ENCODE results near the gene ANKEF1. TPM values are rescaled to one million over a fixed set of nuclear protein-coding genes. Genes with fewer than 3 reads are reported as not detected.

ANKEF1 gene
- polyA plus RNA-seq, 1 donor (not counting 4 experiments of a cell fraction or from before 2014, with no cell fraction given), result 12.4 TPM

DNA sequence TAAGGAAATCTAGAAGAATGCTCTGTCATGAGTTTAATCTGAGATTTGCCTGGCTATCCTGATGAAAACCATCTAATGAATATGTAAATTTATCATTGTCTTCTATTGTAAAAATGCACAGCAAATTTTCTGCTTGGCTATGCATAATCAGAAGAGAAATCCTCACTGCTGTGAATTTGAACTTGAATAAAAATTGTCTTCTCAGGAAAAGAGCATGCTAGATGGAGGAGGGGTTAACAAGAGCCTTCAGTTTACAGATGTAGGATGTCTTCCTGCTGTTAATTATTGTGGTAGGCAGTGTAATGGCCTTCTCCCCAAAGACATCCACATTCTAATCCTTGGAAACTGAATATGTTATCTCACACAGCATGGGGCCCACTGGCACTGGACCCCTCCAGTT, 45.8 kb downstream of the ANKEF1 start:
- no peaks in the 10 kb centered on the region for H4K20me1 ChIP-seq (ENCODE audit: control insufficient read depth, extremely low read depth, insufficient read depth, low read length)
- peak overlapping the region; percentile 18 for H3K4me2 ChIP-seq (ENCODE audit: control insufficient read depth, extremely low read depth, insufficient read depth, low read depth, low read length)
- DNase-seq (ENCODE audit: low read depth, low spot score) (no peak), FAIRE-seq (peak; percentile 23)
- no peaks in the 10 kb centered on the region for H3K36me3 ChIP-seq (ENCODE audit: control insufficient read depth in 2 of 2, extremely low read depth in 1 of 2, insufficient read depth in 2 of 2, low read length in 2 of 2)
- no peaks in the 10 kb centered on the region for H3K9me3 ChIP-seq (ENCODE audit: control insufficient read depth, low read depth, low read length)
- no peak overlapping the region for H3K4me3 ChIP-seq (ENCODE audit: control insufficient read depth in 2 of 3, extremely low read depth in 1 of 3, insufficient read depth in 2 of 3, low read depth in 1 of 3, low read length in 3 of 3)
- H2AFZ ChIP-seq (ENCODE audit: control insufficient read depth, low read length), result peak overlapping the region; percentile 61
- no peaks in the 10 kb centered on the region for H3K79me2 ChIP-seq (ENCODE audit: control insufficient read depth, insufficient read depth, low read length)
- no peak overlapping the region for H3K9ac ChIP-seq (ENCODE audit: control insufficient read depth, extremely low read depth, insufficient read depth, low read length)
- dilution Hi-C loops (cut with MboI; ENCODE audit: extremely low pct_ligation_motif_present, low sequenced_read_pairs), result loop anchor here (25.0 kb wide), 1 partner anchor 93 kb away; no protein-coding TSS in a partner anchor
- H3K27me3 ChIP-seq (ENCODE audit: control insufficient read depth, extremely low read depth, insufficient read depth, low read length), result no peaks in the 10 kb centered on the region
- peaks cover 57% of the 10 kb centered on the region for H3K4me1 ChIP-seq (ENCODE audit: control insufficient read depth, extremely low read depth, insufficient read depth, low read length)
- H3K9me1 ChIP-seq (ENCODE audit: control insufficient read depth, extremely low read depth, insufficient read depth, low read length), result no peaks in the 10 kb centered on the region
- H3K27ac ChIP-seq (ENCODE audit: control insufficient read depth, insufficient read depth, low read length), result peak overlapping the region; percentile 51
- TF ChIP-seq CTCF (optimal IDR thresholded peaks at IDR 0.05 in 1 of 3, IDR thresholded peaks at IDR 0.05 in 1 of 3, conservative IDR thresholded peaks at IDR 0.05 in 1 of 3; ENCODE audit: extremely low read depth in 1 of 3, insufficient read depth in 2 of 3, low read length in 3 of 3) (no peak), EZH2 (IDR thresholded peaks at IDR 0.05; ENCODE audit: low read length) (no peak)

DNA sequence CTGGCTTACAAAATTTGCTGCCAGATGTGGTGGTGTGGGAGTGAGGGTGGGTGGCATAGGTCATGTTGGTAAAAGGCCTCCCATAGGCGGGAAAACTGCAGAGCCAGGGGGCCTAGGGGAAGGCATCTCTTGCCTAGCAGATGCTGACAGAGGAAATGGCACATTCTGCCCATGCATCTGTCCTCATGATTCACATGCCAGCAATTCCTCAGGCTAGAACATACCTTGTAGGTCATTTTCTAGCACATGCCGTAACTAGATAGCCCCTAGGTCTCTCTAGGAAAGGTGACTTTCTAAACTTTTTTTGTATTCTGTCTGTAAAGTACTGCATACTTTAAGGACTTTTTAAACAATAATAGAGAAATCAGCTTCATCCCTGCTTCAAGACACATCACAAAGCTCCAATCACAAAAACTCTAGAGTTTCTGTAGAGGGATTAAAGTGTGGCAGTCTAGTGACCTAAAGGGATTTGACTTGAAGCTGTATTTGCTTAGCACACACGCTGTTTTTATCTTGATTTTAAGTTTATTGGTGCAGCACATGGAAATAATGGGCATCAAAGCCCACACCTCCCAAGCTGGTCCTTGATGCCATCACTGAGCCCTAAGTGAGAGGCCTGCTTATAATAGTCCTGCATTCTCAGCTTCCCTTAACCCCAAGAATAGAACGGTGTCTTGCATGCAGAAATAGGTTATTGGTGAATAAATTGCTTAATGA, 55.2 kb downstream of the ANKEF1 start:
- no peak overlapping the region for H2AFZ ChIP-seq (ENCODE audit: control insufficient read depth, low read length)
- DNase-seq (ENCODE audit: low read depth, low spot score) (no peak), FAIRE-seq (peak; percentile 64)

More for the DNA sequence above, 55.2 kb downstream of the ANKEF1 start:
- no peaks in the 10 kb centered on the region for H3K27me3 ChIP-seq (ENCODE audit: control insufficient read depth, extremely low read depth, insufficient read depth, low read length)
- H3K9me1 ChIP-seq (ENCODE audit: control insufficient read depth, extremely low read depth, insufficient read depth, low read length), result peaks cover 3% of the 10 kb centered on the region
- no peak overlapping the region for H3K27ac ChIP-seq (ENCODE audit: control insufficient read depth, insufficient read depth, low read length)
- H3K79me2 ChIP-seq (ENCODE audit: control insufficient read depth, insufficient read depth, low read length), result no peaks in the 10 kb centered on the region
- H3K4me2 ChIP-seq (ENCODE audit: control insufficient read depth, extremely low read depth, insufficient read depth, low read depth, low read length), result peak overlapping the region; percentile 34
- no peak for TF ChIP-seq EZH2 (IDR thresholded peaks at IDR 0.05; ENCODE audit: low read length)
- TF ChIP-seq CTCF (optimal IDR thresholded peaks at IDR 0.05 in 1 of 3, IDR thresholded peaks at IDR 0.05 in 1 of 3, conservative IDR thresholded peaks at IDR 0.05 in 1 of 3; ENCODE audit: extremely low read depth in 1 of 3, insufficient read depth in 2 of 3, low read length in 3 of 3), result no peak
- H4K20me1 ChIP-seq (ENCODE audit: control insufficient read depth, extremely low read depth, insufficient read depth, low read length), result no peaks in the 10 kb centered on the region
- no peaks in the 10 kb centered on the region for H3K36me3 ChIP-seq (ENCODE audit: control insufficient read depth in 2 of 2, extremely low read depth in 1 of 2, insufficient read depth in 2 of 2, low read length in 2 of 2)
- H3K9me3 ChIP-seq (ENCODE audit: control insufficient read depth, low read depth, low read length), result no peaks in the 10 kb centered on the region
- no peak overlapping the region for H3K9ac ChIP-seq (ENCODE audit: control insufficient read depth, extremely low read depth, insufficient read depth, low read length)
- H3K4me3 ChIP-seq (ENCODE audit: control insufficient read depth in 2 of 3, extremely low read depth in 1 of 3, insufficient read depth in 2 of 3, low read depth in 1 of 3, low read length in 3 of 3), result no peak overlapping the region
- H3K4me1 ChIP-seq (ENCODE audit: control insufficient read depth, extremely low read depth, insufficient read depth, low read length), result peaks cover 30% of the 10 kb centered on the region
- dilution Hi-C loops (cut with MboI; ENCODE audit: extremely low pct_ligation_motif_present, low sequenced_read_pairs), result loop anchor here (25.0 kb wide), 1 partner anchor 103 kb away; no protein-coding TSS in a partner anchor

All from keratinocyte (primary cell).